Progenitor cell of endocrine pancreas (in vitro differentiated cells): ENCODE measurements around the gene YTHDF1. TPM values are rescaled to one million over a fixed set of nuclear protein-coding genes. Genes with fewer than 3 reads are reported as not detected.

ENCODE experiments used
- DNase-seq: peaks from one replicate; pipeline ENCODE4 v3.0.0; 2021; ENCODE audit warnings: low spot score; ENCODE audit not compliant: unreplicated experiment
- H3K27ac Mint-ChIP-seq: 2 replicates; pipeline ENCODE4 v1.8.0; 2021; ENCODE audit warnings: mild to moderate bottlenecking, moderate library complexity, mixed read lengths
- H3K27me3 Mint-ChIP-seq: 2 replicates; pipeline ENCODE4 v1.8.0; 2021; ENCODE audit warnings: mixed read lengths
- H3K36me3 Mint-ChIP-seq: 2 replicates; pipeline ENCODE4 v1.8.0; 2022; ENCODE audit warnings: mixed read lengths; ENCODE audit not compliant: insufficient read depth
- H3K4me1 Mint-ChIP-seq: 2 replicates; pipeline ENCODE4 v1.8.0; 2021; ENCODE audit warnings: low read depth, mixed read lengths
- H3K4me3 Mint-ChIP-seq: 2 replicates; pipeline ENCODE4 v1.8.0; 2021; ENCODE audit warnings: low read depth, mild to moderate bottlenecking, moderate library complexity, mixed read lengths
- H3K9me3 Mint-ChIP-seq: 2 replicates; pipeline ENCODE4 v1.8.0; 2021; ENCODE audit warnings: low read depth, mixed read lengths
- total RNA-seq: library from RNA; stranded (reverse); gene quantifications from 2 replicates; pipeline ENCODE4 v1.2.1, GENCODE V29; 2021
- TF ChIP-seq, protein P1 (sequence below): fragments of 200-600 bp; sonication (generic); IDR thresholded peaks from one replicate; pipeline ENCODE4 v1.5.0; 2021; ENCODE audit warnings: antibody characterized with exemption, mild to moderate bottlenecking; ENCODE audit not compliant: unreplicated experiment

Gene YTHDF1
- total RNA-seq, 1 donor from 2014 or later: 53.8 TPM

DNA sequence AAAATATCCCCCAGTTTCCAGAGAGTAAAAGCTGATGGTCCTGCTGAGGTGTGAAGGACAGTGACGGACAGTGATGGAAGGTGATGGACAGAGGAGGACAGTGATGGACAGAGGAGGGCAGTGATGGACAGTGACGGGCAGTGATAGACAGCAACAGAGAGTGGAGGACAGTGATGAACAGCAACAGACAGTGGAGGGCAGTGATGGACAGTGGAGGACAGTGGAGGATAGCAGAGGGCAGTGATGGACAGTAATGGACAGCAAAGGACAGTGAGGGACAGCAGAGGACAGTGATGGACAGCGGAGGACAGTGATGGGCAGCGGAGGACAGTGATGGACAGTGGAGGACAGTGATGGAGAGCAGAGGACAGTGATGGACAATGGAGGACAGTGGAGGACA lies 41.0 kb upstream of the YTHDF1 start:
- Mint-ChIP-seq H3K27me3 (peaks cover 54% of the 10 kb centered on the region), H3K4me3 (no peak overlapping the region), H3K9me3 (no peaks in the 10 kb centered on the region), H3K27ac (no peak overlapping the region), H3K36me3 (no peaks in the 10 kb centered on the region), H3K4me1 (peaks cover 12% of the 10 kb centered on the region)
- TF ChIP-seq, protein P1, sequence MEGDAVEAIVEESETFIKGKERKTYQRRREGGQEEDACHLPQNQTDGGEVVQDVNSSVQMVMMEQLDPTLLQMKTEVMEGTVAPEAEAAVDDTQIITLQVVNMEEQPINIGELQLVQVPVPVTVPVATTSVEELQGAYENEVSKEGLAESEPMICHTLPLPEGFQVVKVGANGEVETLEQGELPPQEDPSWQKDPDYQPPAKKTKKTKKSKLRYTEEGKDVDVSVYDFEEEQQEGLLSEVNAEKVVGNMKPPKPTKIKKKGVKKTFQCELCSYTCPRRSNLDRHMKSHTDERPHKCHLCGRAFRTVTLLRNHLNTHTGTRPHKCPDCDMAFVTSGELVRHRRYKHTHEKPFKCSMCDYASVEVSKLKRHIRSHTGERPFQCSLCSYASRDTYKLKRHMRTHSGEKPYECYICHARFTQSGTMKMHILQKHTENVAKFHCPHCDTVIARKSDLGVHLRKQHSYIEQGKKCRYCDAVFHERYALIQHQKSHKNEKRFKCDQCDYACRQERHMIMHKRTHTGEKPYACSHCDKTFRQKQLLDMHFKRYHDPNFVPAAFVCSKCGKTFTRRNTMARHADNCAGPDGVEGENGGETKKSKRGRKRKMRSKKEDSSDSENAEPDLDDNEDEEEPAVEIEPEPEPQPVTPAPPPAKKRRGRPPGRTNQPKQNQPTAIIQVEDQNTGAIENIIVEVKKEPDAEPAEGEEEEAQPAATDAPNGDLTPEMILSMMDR: no peak
- DNase-seq: no peak

DNA sequence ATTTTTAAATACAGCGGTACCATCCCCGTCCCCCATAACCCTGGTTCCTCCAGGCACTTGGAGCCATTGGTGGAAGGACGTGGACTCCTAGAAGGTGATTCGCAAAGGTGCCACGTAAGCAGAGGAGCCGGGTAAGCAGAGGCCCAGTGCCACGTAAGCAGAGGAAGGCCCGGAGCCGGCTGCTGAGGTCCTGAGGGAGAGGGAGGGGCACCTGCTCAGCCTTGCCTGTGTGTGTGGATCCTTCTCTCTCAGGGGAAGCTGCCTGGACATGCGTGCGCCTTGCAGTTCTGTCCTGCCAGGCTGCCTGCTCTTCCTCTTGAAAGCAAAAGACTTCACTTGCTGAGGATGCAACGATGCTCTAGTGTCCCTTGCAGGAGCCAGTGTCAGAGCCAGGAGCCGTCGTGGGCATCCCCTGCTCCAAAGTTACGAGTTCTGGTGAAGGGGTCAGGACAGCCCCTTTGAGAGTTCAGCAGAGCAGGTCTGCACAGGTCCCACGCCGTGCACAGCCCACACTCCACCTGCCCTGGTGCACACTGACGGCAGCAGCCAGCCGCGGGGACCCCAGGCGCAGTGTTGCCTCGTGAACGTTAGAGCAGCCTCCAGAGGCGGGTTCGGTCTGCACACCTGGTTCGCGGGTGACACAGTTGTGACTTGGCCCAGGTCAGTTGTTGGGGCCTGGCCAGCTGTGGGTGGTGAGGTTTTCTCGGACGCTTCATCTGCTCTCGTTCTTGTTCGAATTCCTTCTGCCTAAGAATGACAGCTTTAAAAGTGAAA lies 40.2 kb upstream of the YTHDF1 start:
- no peak overlapping the region for H3K4me3 Mint-ChIP-seq
- no peaks in the 10 kb centered on the region for H3K9me3 Mint-ChIP-seq
- H3K27me3 Mint-ChIP-seq: peaks cover 57% of the 10 kb centered on the region
- no peak for DNase-seq
- H3K4me1 Mint-ChIP-seq: peaks cover 8% of the 10 kb centered on the region
- H3K27ac Mint-ChIP-seq: no peak overlapping the region
- no peaks in the 10 kb centered on the region for H3K36me3 Mint-ChIP-seq
- TF ChIP-seq, protein P1: peak; percentile 7

DNA sequence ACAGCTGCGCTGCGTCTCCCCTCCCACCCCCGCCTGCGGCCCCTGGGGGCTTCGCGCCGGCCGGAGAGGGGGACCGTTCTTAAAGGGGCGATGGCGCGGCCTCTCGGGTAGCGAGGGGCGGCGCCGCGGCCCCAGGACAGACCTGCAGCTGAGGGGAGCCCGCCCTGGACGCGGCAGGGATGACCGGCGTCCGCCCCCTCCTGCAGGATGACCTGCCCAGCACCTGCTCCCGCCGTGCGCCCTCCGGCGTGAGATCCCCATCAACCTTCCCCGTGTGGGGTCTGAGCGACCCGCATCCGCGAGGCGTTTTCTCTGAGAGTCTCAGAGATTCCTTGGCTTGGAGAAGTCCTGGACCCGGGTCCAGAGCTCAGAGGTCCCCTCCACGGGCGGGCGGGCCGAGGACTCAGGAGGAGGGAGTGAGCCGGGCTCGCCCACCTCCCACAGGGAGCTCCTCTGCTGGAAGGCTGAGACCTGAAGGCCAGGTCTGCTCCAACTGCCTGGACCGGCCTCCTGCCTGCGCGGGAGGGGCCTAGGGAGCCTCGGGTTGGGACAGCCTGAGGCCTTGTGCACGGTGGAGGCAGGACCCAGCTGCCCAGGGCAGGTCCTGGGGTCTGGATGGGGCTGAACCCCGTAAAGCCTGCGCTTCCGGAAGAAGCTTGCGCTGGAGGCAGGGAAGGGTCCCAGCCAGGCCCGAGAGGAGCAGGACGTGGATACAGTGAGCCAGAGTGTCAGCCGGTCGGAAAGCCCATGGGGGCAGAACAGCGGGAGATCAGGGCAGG lies 38.9 kb upstream of the YTHDF1 start:
- H3K36me3 Mint-ChIP-seq: no peaks in the 10 kb centered on the region
- H3K4me3 Mint-ChIP-seq: peak overlapping the region; percentile 37
- TF ChIP-seq, protein P1: peak; percentile 38
- DNase-seq: no peak
- peaks cover 8% of the 10 kb centered on the region for H3K4me1 Mint-ChIP-seq
- H3K9me3 Mint-ChIP-seq: peaks cover 2% of the 10 kb centered on the region
- peaks cover 63% of the 10 kb centered on the region for H3K27me3 Mint-ChIP-seq
- no peak overlapping the region for H3K27ac Mint-ChIP-seq

DNA sequence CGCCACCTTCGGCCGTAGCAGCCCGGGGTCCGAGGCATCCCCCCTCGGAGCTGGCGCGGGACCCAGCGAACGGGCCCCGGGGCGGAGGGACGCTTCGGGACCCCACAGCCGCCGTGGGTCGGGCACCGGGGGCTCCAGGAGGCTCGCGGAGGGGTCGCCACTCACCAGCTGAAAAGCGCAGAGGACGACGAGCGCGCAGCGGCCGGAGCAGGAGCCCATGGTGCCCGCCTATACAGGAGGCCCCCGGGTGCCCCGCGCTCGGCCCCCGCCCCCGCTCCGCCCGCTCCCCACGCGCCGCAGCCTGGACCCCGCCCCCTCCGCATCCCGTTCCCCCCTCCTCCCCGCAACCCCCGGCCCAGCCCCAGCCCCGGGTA lies 38.3 kb upstream of the YTHDF1 start, which contains the start of gene NKAIN4:
Gene NKAIN4, minus strand, starts transcription at position 232 of the 374 bp plus-strand sequence. Its CDS starts 13 bp downstream, at position 219.
- TF ChIP-seq, protein P1: no peak
- DNase-seq: no peak
- Mint-ChIP-seq H3K9me3 (peaks cover 2% of the 10 kb centered on the region), H3K27ac (no peak within 1 kb of the TSS), H3K36me3 (no peaks in the 10 kb centered on the region), H3K4me1 (peaks cover 11% of the 10 kb centered on the region), H3K27me3 (peaks cover 63% of the 10 kb centered on the region), H3K4me3 (peak within 1 kb of the TSS; percentile 37)

DNA sequence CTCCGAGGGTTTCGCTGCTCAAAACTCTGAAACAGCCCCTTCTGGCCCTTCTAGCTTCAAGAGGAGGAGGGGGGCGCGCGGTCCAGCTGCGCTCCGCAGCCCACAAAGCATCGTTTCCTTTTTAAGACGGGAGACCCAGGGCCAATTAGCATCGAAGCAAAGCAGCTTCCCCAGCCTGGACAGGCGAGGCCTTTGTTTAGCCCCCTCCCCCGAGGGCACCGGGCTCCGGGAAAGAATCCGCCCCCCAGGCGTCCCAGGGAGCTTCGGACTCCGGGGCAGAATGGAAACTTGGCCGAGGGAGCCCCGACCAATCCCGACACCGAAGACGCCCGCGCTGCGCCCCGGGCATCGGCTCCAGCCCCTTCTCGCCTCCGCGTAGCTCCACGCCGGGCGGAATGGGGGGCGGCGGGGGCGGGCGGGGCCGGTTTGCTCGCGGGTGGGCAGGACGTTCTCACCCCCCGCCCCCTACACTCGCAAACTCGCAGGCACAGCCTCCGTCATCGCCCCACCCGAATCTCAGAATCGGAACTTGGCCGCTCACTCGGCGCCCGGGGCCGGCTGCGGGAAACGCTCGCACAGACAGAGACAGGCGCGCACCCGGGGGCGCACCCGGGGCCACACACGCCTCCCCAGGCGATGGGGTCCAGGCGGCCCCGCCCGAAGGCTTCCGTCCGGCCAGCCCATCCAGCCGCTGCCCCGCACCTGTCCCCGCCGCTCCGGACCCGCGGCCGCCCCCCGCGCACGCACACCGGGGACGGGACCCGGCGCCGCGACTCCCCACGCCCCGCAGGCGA lies 37.7 kb upstream of the YTHDF1 start:
- DNase-seq: no peak
- Mint-ChIP-seq H3K9me3 (peaks cover 2% of the 10 kb centered on the region), H3K27ac (no peak overlapping the region), H3K4me3 (no peak overlapping the region), H3K27me3 (peaks cover 68% of the 10 kb centered on the region), H3K4me1 (peaks cover 12% of the 10 kb centered on the region), H3K36me3 (no peaks in the 10 kb centered on the region)
- TF ChIP-seq, protein P1: no peak
